T47D (cell line): ENCODE measurements around the gene TNNT3.

Experiments used
- DNase-seq, 2 experiments: peaks; one replicate each; pipeline versions ENCODE4 v3.0.0 to v3.0.0-alpha.2; 2011 to 2012; ENCODE audit warnings: low read depth in 1 of 2, low spot score in 1 of 2
- JUND ChIP-seq: IDR thresholded peaks from 2 replicates; pipeline ENCODE4 v1.6.1; 2012; ENCODE audit warnings: low read depth
- in situ Hi-C: cut with HindIII; loops from 2 replicates; pipeline ENCODE4 v1.10.0; 2016; ENCODE audit warnings: low sequenced_read_pairs, low pct_unique_long_range_greater_than_20kb

Gene TNNT3

DNA sequence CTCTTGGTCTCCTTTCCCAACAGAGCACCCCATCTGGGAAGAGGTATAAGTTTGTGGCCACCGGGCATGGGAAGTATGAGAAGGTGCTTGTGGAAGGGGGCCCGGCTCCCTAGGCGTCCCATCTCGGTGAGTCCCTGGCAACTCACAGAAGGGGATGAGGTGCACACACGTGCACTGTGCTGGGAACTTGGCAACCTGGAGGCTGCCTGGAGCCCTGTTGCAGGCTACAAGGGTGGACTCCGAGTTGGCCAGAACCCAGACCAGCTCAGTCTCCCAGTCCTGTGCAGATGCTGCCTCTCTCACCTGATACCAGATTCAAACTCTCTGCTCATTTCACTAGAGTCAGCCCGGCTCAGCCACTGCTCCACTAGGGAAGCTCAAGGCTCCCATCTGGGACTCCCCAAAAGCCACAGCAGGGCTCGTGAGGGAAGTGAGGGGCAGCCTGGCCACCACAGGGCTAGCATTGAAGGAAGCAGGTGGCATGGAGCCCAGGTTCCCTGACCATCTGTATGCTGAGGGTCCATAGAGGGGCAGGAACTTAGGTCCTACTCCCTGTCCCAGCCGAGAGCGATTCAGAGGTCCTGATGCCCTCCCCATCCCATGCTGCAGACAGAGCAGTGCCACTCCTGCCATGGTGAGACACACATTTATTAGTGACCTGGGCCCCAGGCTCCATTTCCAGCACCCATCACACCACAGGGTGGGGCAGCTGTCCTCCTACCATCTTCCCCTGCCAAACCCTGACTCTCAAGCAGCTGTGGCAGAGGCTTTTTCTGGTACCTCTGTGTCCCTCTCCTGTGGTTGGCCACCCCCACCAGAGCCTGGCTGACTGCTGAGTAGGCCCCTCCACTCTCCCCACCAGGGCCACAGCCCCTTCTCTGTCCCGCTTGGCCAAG lies 31.8 kb upstream of the TNNT3 start:
- in situ Hi-C loops, result no loop called here
- no peak for TF ChIP-seq JUND
- DNase-seq, result no peak

DNA sequence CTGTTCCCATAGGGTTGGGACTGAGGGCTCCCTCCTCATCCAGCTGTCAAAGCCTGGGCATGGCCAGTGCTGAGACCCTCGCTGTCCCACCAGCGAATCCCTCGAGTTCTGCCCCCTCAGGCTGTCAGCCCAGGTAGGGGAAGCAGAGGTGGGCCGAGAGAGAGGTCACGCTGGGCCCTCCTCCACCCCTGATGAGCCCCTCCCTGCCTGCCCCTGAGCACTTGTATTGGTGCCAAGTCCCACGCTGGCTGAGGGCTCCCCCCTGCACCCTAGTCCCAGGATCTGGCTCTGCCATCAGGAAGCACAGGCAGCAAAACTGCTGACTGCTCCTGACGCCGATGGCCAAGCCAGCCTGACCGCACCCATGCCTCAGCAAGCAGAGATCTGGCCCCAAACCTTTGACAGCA lies 31.2 kb upstream of the TNNT3 start:
- in situ Hi-C loops, result no loop called here
- no peak for DNase-seq
- TF ChIP-seq JUND, result no peak

DNA sequence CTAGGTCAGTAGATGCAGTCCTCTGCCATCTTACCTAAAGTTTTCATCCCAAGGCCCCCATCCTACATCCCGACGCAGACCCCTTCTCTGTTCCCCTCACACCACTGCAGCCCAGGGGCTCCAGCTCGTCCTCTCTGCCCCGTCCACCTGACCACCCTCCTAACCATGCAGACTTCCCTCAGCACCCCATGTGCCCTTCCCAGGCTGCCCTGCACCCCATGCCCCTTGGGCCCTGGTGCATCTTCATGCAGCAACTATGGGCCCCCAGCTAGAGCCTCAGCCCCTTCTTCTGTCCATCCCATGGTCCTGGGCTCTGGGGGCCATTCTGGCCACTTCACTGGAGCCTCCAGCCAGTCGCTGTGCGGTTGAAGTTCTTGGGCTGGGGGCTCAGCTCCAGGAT lies 30.7 kb upstream of the TNNT3 start:
- in situ Hi-C loops, result no loop called here
- no peak for DNase-seq
- TF ChIP-seq JUND, result no peak

DNA sequence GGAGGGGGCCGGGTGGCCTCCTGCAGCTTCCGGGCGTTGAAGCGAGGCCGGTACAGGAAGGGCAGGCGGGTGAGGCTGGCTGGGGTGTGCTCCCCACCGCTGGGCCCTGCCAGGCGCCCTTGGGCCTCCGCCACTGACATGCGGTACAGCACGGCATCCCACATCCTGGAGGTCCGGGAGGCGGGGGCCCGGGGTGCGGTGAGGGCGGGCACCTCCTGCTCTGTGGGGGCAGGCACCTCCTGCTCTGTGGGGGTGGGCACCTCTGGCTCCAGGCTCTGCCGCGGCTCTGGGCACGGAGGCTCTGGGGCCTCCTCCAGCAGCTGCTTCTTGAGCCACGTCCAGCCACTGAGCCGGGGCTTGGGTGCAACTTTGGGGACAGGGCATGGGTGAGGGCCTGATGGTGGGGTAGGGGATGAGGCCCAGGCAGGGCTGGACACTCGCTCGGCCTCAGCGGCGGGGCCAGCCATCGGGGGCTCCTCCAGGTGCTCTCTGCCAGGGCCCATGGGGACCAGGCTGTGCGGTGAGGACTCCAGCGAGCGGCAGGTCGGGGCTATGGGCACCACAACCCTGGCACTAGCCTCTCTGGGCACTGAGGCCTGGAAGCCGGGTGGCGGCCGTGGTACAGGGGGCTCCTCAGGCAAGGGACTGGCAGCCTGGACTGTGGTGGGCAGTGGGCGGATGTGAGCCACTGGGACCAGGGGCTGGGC lies 30.1 kb upstream of the TNNT3 start:
- DNase-seq, result no peak
- TF ChIP-seq JUND, result no peak
- in situ Hi-C loops, result no loop called here

DNA sequence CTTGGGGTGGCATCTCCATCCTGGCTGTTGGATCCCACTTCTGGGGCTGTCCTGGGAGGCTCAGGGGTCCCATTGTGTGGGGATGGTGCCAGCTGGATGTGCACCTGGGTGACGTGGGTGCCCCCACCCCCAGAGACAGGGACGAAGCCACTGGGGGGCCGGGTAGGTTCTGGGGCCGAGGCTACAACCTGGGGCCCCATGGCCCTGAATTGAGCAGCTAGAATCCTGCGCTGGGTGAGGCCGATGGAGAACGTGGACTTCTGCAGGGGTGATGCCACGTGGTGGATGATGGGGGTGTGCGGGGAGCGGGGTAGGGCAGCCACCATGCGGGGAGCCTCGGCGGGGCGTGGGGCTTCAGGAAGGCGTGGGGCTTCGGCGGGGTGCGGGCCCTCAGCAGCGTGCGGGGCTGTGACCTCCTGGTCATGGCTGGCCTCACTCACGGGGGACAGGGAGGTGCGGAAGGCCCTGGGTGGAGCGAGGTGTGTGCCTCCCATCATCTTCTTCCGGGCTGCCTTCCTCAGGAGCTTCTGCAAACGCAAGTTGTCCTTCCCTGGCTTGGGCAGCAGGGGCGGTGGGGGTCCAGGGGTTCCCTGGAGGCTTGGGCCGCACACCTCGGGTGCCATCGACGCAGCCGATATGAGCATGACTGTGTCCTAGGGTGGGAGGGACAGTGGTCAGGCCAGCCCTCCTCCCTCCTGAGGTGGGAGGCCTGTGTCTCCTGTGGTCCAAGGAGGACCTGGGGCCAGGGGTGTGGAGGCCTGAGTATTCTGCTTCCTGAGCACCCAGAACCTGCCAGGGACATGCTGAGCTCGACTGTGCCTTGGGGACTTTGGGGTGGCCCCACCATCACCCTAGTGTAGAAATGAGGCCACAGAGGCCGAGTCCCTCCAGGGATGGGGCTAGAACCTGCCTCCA lies 29.3 kb upstream of the TNNT3 start:
- DNase-seq, result no peak
- in situ Hi-C loops, result no loop called here

DNA sequence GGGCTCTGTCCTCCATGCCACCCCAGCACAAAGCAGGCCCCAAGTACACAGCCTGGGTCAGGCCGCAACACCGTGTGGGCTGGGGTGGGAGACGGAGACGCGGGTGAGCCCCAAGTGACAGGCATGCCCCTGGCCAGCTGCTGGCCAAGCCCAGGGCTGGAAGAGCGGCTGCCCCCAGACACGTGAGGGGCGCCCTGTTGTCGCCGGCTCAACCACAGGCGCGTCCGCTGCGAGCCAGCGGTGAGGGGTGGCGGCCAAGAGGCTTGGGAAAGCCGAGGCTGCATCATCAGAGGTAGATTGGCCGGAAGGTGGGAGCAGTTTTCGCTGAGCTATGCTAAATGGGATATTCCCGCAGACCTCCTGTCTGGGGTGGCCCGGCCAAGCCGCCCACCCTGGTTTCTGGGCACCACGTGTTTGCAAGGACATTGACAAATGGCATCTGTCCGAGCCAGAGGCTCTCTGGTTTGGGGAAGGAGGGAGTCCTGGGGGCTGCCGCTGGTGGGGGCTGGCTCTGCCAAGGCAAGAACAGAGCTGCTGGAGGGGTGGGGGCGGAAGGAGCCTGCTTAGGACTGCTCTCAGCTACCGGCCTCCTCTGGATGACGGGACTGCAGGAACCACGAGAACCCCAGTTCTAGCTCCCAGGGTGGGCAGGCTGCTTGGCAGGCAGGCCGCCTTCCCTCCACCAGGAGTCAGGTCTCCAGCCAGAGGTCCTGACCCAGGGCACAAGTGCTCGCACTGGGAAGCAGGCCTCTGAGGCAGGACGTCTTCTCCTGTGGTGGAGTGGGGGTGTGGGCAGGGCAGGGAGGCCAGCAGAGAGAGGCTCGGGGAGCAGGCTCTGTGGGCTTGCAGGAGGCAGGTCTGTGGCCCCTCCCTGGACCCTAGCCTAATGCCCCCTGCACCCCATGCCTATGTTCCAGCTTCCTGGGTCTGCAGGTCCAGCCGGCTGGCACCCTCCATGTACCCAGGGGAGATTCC lies 28.4 kb upstream of the TNNT3 start:
- in situ Hi-C loops, result no loop called here
- no peak for TF ChIP-seq JUND
- no peak for DNase-seq

More for the DNA sequence above, 29.3 kb upstream of the TNNT3 start:
- no peak for TF ChIP-seq JUND

DNA sequence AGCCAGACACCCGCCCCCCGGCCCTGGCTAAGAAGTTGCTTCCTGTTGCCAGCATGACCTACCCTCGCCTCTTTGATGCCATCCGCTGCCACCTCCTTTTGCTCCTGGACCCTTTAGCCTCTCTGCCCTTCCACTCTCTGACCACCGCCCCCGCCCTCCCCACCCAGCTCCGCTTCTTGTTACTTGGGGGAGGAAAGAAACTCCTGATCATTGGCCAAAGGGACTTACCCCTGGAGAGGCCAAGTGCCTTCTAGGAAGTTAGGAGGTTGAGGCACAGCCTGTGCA lies 27.7 kb upstream of the TNNT3 start, which contains the start of gene PRR33:
PRR33 (minus strand) TSS at position 65 of the 285 bp plus-strand sequence. CDS start 1,311 bp downstream, outside the sequence.
- TF ChIP-seq JUND, result no peak
- in situ Hi-C loops, result no loop called here
- no peak for DNase-seq

DNA sequence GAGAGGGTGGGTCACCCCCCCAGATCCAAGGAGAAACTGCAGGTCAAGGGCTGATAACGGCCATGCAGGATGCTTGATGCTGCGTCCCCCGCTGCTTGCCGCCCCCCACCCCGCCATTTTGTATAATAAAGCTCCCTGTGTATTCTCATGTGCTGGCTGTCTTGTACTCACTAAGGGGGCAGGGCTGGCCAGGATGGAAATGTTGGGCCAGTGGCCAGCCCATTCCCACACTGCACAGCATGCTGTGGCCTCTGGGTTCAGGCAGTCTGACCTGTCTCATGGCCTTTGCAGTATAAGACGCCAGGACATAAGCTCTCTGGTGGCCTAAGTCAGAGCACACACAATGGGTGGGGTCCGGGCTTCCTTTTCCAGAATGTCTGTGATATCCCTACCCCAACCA lies 27.4 kb upstream of the TNNT3 start:
- TF ChIP-seq JUND, result no peak
- no peak for DNase-seq
- in situ Hi-C loops, result no loop called here

DNA sequence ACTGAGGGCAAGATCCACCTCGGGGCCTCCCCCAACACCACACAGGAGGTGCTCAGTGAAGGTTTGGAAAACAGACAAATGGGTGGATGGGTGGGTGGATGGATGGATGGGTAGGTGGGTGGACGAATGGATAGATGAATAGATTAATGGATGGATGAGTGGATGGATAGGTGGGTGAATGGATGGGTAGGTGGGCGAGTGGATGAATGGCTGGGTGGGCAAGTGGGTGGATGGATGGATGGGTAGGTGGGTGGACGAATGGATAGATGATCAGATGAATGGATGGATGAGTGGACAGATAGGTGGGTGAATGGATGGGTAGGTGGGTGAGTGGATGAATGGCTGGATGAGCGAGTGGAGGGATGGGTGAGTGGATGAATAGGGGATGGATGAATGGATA lies 26.9 kb upstream of the TNNT3 start:
- no peak for TF ChIP-seq JUND
- DNase-seq, result no peak
- in situ Hi-C loops, result no loop called here

DNA sequence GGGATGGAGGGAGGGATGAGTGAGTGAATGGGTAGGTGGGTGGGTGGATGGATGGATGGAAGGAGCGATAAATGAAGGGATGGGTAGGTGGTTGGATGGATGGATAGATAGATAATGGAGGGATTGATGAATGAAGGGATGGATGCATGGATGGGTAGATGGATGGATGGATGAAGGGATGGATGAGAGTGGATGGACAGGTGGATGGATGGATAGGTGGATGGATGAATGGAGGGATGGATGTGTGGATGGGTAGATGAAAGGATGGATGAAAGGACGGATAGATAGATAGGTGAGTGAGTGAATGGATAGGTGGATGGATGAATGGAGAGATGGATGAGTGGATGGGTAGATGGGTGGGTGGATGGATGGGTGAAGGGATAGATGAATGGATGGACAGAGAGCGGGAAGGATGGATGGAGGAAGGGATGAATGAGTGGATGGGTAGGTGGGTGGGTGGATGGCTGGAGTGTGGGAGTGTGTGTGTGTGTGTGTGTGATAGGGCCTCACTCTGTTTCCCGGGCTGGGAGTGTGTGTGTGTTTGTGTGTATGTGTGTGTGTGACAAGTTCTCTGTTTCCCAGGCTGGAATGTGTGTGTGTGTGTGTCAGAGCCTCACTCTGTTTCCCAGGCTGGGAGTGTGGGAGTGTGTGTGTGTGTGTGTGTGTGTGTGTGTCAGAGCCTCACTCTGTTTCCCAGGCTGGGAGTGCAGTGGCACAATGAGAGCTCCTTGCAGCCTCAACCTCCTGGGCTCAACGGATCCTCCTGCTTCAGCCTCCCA lies 25.7 kb upstream of the TNNT3 start:
- in situ Hi-C loops, result no loop called here
- no peak for DNase-seq
- no peak for TF ChIP-seq JUND

DNA sequence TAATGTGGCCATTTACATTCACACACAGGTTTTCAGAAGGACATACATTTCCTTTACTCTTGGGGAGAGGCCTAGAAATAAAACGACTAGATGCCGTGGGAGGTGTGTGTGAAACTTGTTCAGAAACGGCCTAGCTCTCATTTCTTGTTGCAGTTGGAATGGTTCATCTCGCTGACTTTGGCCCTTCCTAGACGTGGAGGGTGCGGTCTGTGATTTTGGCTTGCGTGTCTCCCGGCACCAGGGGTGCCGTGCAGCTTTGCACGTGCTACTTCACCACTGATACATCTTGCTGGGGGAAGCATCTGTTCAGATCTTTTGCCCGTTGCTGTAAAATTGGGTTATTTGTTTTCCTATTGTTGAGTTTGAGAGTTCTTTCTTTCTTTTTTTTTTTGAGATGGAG lies 24.7 kb upstream of the TNNT3 start:
- in situ Hi-C loops, result no loop called here
- DNase-seq, result no peak
- TF ChIP-seq JUND, result no peak
